Measurements from ENCODE around the gene COQ10A.
"Not testable (repeated sequence)": the region's sequence is repeated elsewhere in the genome, so short reads cannot be mapped to it uniquely, and the experiment has no call there.

The COQ10A gene

GRCh38 chr12:56242986-56243385 lies 23.8 kb upstream of the COQ10A start:
- no peak for DNase-seq (ENCODE audit: low spot score)
- FAIRE-seq = no peak

- no peak for FAIRE-seq
- DNase-seq (ENCODE audit: low spot score) = no peak
These were observed 23.0 kb upstream of the COQ10A start for GRCh38 chr12:56243731-56244181.

GRCh38 chr12:56244494-56244893 lies 22.2 kb upstream of the COQ10A start:
- DNase-seq (ENCODE audit: low spot score) = no peak
- no peak for FAIRE-seq

- no peak for DNase-seq (ENCODE audit: low spot score)
- FAIRE-seq = no peak
These were observed 18.8 kb upstream of the COQ10A start for GRCh38 chr12:56247923-56248322.

GRCh38 chr12:56248711-56249110 lies 18.0 kb upstream of the COQ10A start:
- FAIRE-seq (no peak), DNase-seq (ENCODE audit: low spot score) (no peak)

- DNase-seq (ENCODE audit: low spot score) (no peak), FAIRE-seq (no peak)
These were observed 14.1 kb upstream of the COQ10A start for GRCh38 chr12:56252649-56253048.

GRCh38 chr12:56253091-56253490 lies 13.7 kb upstream of the COQ10A start:
- DNase-seq (ENCODE audit: low spot score) = no peak
- no peak for FAIRE-seq

- no peak for FAIRE-seq
- no peak for DNase-seq (ENCODE audit: low spot score)
These were observed 11.1 kb upstream of the COQ10A start for GRCh38 chr12:56255671-56256070.

- FAIRE-seq = no peak
These were observed 10.3 kb upstream of the COQ10A start for GRCh38 chr12:56256326-56256960.

GRCh38 chr12:56257071-56257470 lies 9.7 kb upstream of the COQ10A start:
- no peak for FAIRE-seq

More at GRCh38 chr12:56256326-56256960, 10.3 kb upstream of the COQ10A start:
- DNase-seq (ENCODE audit: low spot score) = peak; percentile 69

GRCh38 chr12:56257491-56258067 lies 9.2 kb upstream of the COQ10A start:
- FAIRE-seq (no peak), DNase-seq (ENCODE audit: low spot score) (peak; percentile 9)

More at GRCh38 chr12:56257071-56257470, 9.7 kb upstream of the COQ10A start:
- DNase-seq (ENCODE audit: low spot score) = no peak

- FAIRE-seq (no peak), DNase-seq (ENCODE audit: low spot score) (peak; percentile 17)
These were observed 8.5 kb upstream of the COQ10A start, which contains the start of gene ANKRD52 for GRCh38 chr12:56258068-56258819. Gene ANKRD52, minus strand, starts transcription at chr12:56258384. Its CDS starts 115 bp downstream, at chr12:56258269.

GRCh38 chr12:56258820-56259183 lies 7.9 kb upstream of the COQ10A start:
- no peak for FAIRE-seq
- DNase-seq (ENCODE audit: low spot score) = no peak

- FAIRE-seq = no peak
These were observed 6.4 kb upstream of the COQ10A start for GRCh38 chr12:56260380-56260779.

GRCh38 chr12:56260921-56261320 lies 5.8 kb upstream of the COQ10A start:
- DNase-seq (ENCODE audit: low spot score) = no peak
- FAIRE-seq = no peak

More at GRCh38 chr12:56260380-56260779, 6.4 kb upstream of the COQ10A start:
- DNase-seq (ENCODE audit: low spot score) = no peak

GRCh38 chr12:56261503-56262232 lies 5.1 kb upstream of the COQ10A start:
- DNase-seq (ENCODE audit: low spot score) = peak; percentile 90
- FAIRE-seq = peak; percentile 82

- not testable (repeated sequence) for DNase-seq (ENCODE audit: low spot score); FAIRE-seq
These were observed 3.8 kb upstream of the COQ10A start for GRCh38 chr12:56262955-56263354.

GRCh38 chr12:56266068-56266692 lies 562 bp upstream of the COQ10A start:
- FAIRE-seq; DNase-seq (ENCODE audit: low spot score): not testable (repeated sequence)

GRCh38 chr12:56267443-56268071 lies 815 bp downstream of the COQ10A start:
- no peak for DNase-seq (ENCODE audit: low spot score)
- FAIRE-seq = no peak

- peak; percentile 11 for DNase-seq (ENCODE audit: low spot score)
- no peak for FAIRE-seq
These were observed 4.3 kb downstream of the COQ10A start for GRCh38 chr12:56271031-56271430.

GRCh38 chr12:56272468-56272867 lies 5.7 kb downstream of the COQ10A start:
- FAIRE-seq; DNase-seq (ENCODE audit: low spot score): not testable (repeated sequence)
